Dermis microvascular lymphatic vessel endothelial cell (primary cell): Measurements from ENCODE around the gene STK16. TPM values are rescaled to one million over a fixed set of nuclear protein-coding genes. Genes with fewer than 3 reads are reported as not detected.
"Not testable (repeated sequence)": the region's sequence is repeated elsewhere in the genome, so short reads cannot be mapped to it uniquely, and the experiment has no call there.

Experiments
- DNase-seq, 2 donors: peaks; one replicate each; pipeline versions ENCODE4 v3.0.0 to v3.0.0-alpha.2; 2010; ENCODE audit warnings: low read depth in 2 of 2
- total RNA-seq: library from RNA; depleted of rRNA; stranded (reverse); fragments of >200 nt; gene quantifications from 2 replicates; pipeline ENCODE4 v1.2.1, GENCODE V29; 2014

The STK16 gene
- total RNA-seq, 1 donor from 2014 or later, result 14.5 TPM

- DNase-seq, result no peak
These were observed 2.0 kb upstream of the STK16 start for GRCh38 chr2:219243291-219243761.

DNA sequence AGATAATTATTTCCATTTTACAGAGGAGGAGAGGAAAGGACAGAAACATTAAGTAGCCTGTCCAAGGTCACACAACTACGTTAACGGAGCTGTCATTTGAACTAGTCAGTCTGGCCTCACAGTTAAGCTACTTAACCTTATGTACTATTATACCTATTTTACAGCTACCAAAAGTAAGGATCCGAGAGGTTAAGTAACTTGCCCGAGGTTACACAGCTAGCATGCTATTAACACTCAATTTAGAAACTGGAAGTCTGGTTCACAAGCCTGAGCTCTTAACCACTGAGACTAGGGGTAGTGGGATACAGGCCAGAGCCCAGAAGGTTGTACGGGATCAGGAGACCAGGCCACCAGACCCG lies 511 bp upstream of the STK16 start:
- DNase-seq, result no peak

- no peak for DNase-seq
These were observed 586 bp downstream of the STK16 start for GRCh38 chr2:219245899-219246230.

DNA sequence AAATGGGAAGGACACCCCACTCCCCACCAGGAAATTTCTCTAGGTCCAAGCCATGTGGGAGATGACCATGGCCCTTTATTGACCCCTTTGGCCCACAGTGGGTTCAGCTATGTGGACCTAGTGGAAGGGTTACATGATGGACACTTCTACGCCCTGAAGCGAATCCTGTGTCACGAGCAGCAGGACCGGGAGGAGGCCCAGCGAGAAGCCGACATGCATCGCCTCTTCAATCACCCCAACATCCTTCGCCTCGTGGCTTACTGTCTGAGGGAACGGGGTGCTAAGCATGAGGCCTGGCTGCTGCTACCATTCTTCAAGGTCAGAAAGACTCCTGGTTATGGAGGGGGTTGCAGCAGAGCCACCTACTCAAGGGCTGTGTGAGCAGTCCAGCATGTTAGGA lies 1.3 kb downstream of the STK16 start:
- DNase-seq, result no peak

DNA sequence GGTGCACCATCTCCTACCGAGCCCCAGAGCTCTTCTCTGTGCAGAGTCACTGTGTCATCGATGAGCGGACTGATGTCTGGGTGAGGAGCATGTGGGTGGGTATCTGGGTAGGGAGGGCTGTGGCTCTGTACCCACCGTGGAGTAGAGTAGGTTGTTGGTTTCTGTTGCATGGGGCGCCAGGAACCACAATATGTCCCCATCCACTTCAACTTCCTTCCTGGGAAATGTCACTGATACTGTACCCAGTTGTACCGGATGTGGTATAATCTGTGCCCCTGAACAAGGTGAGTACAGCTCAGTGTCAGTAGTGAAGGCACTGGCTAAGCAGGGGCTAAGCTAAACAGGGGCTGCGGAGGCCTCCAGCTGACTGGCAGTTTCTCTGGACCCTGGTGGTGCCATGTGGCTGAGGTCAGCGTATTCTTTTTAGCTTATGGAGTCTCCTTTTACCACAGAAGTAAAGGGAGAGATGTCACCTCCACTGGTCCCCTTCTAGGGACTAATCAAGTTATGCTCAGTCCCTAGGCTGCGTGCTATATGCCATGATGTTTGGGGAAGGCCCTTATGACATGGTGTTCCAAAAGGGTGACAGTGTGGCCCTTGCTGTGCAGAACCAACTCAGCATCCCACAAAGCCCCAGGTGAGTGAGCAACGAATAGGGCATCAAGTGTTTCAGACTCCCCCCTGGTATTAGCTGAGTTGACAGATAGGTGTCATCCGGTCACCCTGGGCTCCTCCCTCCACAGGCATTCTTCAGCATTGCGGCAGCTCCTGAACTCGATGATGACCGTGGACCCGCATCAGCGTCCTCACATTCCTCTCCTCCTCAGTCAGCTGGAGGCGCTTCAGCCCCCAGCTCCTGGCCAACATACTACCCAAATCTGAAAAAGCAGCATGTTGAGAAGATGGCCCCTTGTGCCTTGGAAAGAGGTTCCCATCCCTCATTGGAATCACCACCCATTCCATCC lies 2.7 kb downstream of the STK16 start:
- no peak for DNase-seq

DNA sequence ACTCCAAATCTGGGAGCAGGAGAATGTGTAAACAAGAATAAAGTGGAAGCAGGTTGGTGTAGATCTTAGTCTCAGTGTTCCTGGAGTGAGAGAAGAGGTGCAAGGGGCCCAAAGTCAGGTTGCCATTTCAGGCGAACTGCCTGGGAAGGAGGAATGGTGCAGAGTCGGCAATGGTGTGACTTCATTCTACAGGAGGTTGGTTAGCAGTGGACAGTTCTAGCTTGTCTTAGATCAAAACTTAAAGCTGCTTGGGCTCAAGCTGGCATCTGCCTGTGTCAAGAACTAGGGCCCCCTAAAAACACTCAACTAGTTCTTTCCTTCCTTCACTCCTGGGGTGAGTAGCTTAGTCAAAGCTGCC lies 3.5 kb downstream of the STK16 start:
- DNase-seq, result no peak

DNA sequence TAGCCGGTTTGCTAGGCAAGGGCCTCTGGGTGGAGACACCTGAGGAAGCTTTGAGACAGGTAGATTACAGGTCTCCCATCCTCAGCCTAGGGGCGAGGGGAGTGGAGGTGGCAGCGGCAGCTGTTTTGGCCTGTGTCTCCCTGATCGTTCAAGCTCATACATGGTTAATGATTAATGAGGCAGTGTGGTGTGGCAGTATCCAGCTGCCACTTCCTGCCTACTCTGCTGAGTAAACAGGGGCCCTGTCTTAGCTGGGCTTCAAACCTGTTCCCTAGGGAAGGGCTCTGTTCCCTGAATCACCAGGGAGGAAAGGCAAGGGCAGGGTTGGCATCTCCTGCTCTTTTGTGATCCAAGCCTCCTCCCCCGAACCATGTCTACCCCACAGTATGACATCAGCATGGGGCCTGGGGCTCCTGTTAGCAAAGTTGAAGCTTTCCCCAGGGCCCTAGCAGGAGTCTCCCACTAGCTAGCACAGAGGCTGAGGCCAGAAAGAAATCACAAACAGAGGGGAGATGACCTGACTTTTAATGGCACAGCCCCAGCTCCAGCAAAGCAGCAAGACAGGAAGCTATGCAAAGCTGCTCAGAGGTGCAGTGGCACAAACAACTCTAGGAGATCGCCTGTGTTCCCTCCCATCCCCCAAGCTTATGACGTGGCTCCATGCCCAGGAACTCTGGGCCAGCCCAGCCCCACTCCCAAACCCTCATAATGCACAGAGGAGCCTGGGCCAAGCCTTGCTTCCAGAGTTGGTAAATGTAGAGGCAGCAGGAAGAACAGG lies 4.1 kb downstream of the STK16 start:
- DNase-seq, result peak; percentile 29 to 83

- DNase-seq, result no peak
These were observed 4.9 kb downstream of the STK16 start for GRCh38 chr2:219250049-219250781.

GRCh38 chr2:219251656-219252055 lies 6.4 kb downstream of the STK16 start:
- no peak for DNase-seq

GRCh38 chr2:219252084-219252483 lies 6.8 kb downstream of the STK16 start:
- no peak for DNase-seq

DNA sequence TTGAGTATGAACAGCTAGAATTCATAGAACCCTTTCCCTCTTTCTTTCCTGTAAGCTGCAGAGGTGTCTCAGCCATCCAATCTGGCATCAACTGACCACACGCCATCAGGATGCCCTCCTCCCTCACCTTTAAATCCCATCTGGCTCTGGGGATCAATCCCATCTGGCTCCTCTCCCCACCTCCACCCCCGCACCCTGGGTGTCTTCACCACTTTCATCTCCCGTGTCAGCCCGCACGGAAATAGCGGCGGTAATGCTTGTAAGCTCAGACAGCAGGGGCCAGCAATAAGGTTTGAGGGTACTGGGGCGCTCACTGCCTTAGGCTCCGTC lies 7.3 kb downstream of the STK16 start:
- DNase-seq, result no peak

DNA sequence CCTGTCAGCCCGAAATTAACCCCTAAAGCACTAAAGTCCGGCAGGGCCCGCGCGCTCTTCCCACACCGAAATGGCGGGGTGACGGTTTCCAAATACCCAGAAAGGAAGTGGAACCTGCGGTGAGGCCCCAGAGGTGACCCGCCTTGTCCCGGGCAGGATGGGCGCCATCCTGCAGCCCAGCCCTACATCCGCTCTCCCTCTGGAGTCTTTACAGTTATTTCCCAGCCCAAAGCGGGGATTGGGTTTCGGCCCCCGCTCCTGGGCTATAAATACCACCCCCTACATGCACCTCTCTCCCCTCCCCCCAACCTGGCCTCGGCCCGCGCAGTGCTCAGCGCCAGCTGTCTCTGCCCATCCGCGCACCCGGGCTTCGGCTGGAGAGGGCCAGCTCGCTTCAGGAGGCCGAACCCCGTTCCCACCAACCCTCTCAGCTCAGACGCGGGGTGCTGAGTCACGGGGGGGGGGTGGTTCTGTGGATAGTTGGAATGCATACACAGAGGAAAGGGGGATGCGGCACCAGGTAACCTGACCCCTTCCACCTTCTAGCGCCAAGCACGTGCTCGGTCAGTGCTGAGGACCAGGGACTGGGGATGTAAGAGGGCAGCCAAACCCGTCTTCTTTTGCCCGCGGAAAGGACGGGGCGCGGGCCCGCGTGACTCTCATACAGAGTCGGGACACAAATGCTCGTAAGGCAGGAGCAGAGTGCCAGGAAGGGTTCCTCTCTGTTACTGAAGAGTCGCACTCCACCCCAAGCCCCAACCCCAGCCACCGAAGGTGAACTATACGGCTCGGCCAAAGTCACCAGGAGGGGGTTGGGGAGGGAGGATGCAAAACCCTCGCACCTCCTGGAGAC lies 7.8 kb downstream of the STK16 start, which contains the start of gene TUBA4B:
Gene TUBA4B (plus strand): TSS at position 344 of the 853 bp plus-strand sequence. CDS start 165 bp downstream, at position 509.
- peak in 1 of 2 donors; percentile 25 for DNase-seq

DNA sequence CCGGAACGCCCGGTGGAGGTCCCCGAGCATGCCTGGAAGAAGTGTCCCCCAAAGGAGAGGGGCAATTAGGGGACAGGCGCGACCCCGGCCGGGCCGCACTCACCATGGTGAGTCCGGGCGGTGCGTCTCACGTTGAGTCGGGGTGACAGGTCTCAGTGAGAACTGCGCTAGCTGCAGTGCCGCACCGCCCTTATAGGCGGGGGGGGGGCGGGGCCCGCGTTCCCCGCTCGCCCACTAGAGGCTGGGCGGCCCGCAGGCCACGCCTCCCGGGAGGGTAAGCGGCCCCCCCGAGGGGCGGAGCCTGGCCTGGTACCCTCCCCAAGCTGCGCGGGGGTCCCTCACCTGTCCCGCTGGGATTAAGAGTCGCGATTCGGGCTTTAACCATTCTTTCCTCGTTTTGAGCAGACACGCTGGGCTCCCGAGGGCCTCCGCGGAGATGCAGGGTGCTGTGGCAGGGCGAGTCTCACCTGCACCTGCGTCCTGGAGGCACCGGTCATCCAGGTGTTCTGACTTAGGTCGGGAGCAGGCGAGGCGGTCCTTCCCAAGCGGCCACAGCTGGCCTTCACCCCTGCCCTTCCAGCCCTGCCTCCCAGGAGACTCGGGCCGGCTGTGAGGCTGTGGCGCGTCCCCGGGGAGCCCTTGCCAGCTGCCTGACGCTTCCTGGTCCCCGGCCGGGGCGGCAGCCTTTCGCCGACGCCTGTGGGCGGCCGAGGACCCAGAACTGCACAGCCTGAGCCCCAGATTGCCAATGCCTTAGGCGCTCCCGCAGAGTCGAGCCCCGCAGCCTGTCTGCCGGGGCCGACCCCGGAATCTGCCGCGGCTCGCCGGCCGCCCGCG lies 8.7 kb downstream of the STK16 start, which contains the start of gene TUBA4A:
Gene TUBA4A (minus strand): TSS at position 166 of the 837 bp plus-strand sequence. CDS start 60 bp downstream, at position 106.
- peak in 1 of 2 donors; percentile 78 for DNase-seq

DNA sequence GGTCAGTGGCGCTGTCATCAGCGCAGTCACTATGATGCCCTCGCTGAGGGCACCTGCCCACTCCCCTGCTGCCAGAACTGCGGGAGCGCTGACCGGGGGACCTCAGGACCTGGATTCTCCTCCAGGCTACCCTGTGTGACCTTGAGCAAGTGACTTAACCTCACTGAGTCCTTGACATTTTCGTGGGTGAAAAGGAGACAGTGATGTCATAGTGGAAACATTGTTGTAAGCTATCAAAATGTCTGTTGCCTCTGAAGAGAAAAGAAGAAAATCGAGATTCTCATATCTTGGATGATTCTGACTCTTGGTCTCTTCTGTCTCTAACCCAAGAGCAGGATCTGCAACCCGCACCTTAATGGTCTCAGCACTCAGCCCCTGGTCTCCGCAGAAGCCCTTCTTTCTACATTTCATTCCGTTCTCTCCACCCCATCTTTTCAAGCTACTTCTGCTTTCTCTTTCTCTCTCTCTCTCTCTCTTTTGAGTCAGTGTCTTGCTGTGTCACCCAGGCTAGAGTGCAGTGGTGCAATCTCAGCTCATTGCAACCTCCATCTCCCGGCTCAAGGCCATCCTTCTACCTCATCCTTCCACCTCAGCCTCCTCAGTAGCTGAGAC lies 9.4 kb downstream of the STK16 start:
- DNase-seq, result no peak

DNA sequence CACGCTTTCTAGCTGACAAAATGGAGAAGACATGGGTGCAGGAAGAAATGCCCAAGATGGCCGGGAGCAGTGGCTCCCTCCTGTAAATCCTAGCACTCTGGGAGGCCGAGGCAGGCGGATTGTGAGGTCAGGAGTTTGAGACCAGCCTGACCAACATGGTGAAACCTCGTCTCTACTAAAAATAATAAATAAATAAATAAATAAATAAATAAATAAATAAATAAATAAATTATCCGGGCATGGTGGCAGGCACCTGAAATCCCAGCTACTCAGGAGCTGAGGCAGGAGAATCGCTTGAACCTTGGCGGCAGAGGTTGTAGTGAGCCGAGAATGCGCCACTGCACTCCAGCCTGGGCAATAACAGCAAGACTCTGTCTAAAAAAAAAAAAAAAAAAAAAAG lies 13.7 kb downstream of the STK16 start:
- not testable (repeated sequence) for DNase-seq

DNA sequence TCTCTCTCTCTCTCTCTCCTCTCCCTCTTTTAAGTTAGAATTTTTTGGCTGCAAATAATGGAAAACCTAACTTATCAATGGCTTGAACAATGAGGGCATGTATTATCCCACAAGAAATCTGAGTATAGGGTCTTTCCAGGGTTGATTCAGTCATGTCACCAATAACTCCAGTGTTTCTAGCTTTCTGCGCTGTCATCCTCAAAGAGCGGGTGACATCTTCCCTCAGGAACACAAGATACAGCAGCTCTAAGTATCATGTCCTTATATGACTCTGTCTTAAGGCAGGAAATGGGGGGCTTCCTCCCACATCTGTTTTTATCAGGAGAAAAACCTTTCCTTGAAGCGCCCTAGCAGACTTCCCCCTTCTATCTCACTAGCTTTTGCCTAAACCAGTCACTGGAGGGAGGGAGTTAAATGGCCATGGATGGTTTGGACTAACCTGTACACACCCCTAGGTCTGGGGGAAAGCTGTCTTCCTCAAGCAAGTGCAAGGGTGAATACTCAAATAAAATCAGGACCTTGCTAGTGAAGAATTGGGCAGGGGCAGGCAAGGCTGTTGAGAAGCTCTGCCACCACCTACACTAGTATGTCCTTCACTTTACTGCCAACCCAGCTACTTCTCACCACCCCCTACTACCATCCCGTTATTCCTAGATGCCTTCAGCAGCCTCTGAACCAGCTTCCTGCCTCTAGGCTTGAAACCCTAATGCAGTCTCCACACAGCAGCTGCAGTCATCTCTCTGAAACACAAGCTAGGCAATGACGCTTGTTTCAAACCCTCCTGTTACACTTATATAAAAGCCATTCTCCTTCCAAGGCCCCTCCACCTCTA lies 16.0 kb downstream of the STK16 start:
- DNase-seq, result no peak

DNA sequence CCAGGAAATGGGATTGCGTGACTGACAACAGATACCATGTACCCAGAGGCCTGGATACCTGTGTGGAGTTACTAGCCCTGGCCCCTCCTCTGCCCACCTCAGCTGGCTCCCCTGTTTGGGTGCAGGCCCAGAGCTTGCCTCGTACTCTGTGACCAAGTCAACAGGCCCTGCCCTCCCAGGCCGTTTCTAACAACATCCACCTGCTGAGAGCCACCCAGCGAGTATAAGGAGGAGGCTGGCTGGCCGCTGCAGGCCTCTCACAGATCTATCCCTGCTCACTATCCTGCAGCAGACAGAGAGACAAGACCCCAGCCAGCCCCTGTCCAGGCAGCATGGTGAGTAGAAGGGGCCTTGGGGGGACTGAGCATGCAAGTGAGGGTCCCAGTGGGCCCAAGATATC lies 21.0 kb downstream of the STK16 start:
- DNase-seq, result no peak

GRCh38 chr2:219266886-219267285 lies 21.6 kb downstream of the STK16 start:
- no peak for DNase-seq

DNA sequence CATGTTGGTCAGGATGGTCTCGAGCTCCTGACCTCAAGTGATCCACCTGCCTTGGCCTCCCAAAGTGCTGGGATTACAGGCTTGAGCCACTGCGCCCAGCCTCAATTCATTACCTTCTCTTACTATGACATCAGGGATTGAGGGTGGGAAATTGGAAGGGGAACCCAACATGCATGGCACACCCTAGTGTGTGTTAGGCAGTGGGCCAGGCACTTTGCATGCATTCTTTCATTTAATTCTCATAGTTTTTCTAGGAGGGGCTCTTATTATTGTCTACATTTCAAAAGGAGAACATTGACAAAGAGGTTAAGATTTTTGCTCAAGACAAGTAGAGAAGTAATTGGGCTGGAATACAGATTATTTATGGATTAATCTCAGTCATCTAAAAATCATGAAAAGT lies 23.0 kb downstream of the STK16 start:
- no peak for DNase-seq
